MCF 10A (cell line): Measurements from ENCODE around the gene NUSAP1. TPM values are rescaled to one million over a fixed set of nuclear protein-coding genes. Genes with fewer than 3 reads are reported as not detected.
"Not testable (repeated sequence)": the region's sequence is repeated elsewhere in the genome, so short reads cannot be mapped to it uniquely, and the experiment has no call there.

ENCODE experiments used
- BruUV-seq: library from RNA; stranded (reverse); fragments of 400-500 nt; replicated peaks from 2 replicates; lab custom pipeline; 2021; lab: Mats Ljungman, UMichigan
- CTCF ChIA-PET: fragments of 300-600 bp; sonication (Branson Sonifier 250); formaldehyde crosslinking; extraction: SDS; loops from one replicate; lab custom pipeline; 2021; ENCODE audit warnings: antibody characterized with exemption, inconsistent platforms; lab: Yijun Ruan, JAX
- POLR2A ChIA-PET: fragments of 300-600, 350-650 bp; sonication (Branson Sonifier 250); formaldehyde crosslinking; extraction: SDS; loops from one replicate; lab custom pipeline; 2020; ENCODE audit warnings: antibody characterized with exemption, inconsistent platforms; lab: Yijun Ruan, JAX
- DNase-seq: peaks from one replicate; pipeline ENCODE4 v3.0.0-alpha.2; 2018; ENCODE audit not compliant: unreplicated experiment
- H3K27ac Mint-ChIP-seq: one replicate; pipeline ENCODE4 v1.8.0; 2022; ENCODE audit warnings: mild to moderate bottlenecking, low read depth, mixed read lengths; ENCODE audit not compliant: unreplicated experiment
- H3K27me3 Mint-ChIP-seq: one replicate; pipeline ENCODE4 v1.8.0; 2022; ENCODE audit warnings: mixed read lengths; ENCODE audit not compliant: insufficient read depth, unreplicated experiment
- H3K36me3 Mint-ChIP-seq: one replicate; pipeline ENCODE4 v1.8.0; 2022; ENCODE audit warnings: mild to moderate bottlenecking, moderate library complexity, mixed read lengths; ENCODE audit not compliant: insufficient read depth, unreplicated experiment
- H3K4me1 Mint-ChIP-seq: one replicate; pipeline ENCODE4 v1.8.0; 2022; ENCODE audit warnings: mixed read lengths; ENCODE audit not compliant: insufficient read depth, unreplicated experiment
- H3K4me3 Mint-ChIP-seq: one replicate; pipeline ENCODE4 v1.8.0; 2022; ENCODE audit warnings: mild to moderate bottlenecking, moderate library complexity, mixed read lengths; ENCODE audit not compliant: unreplicated experiment
- H3K9me3 Mint-ChIP-seq: one replicate; pipeline ENCODE4 v1.8.0; 2022; ENCODE audit warnings: mixed read lengths; ENCODE audit not compliant: unreplicated experiment
- CTCF ChIP-seq: fragments of 200-600 bp; IDR thresholded peaks from one replicate; pipeline ENCODE4 v1.8.0; 2022; ENCODE audit warnings: antibody characterized with exemption, mild to moderate bottlenecking; ENCODE audit not compliant: unreplicated experiment
- intact Hi-C: fragments of 100-400 bp; cut with micrococcal nuclease; formaldehyde crosslinking; loops from 2 replicates; pipeline ENCODE4 v1.14.1; 2022
- total RNA-seq: library from RNA; stranded (reverse); gene quantifications from 2 replicates; pipeline ENCODE4 v1.2.3, GENCODE V29; 2022

Gene NUSAP1
- total RNA-seq, 1 experiment from 2014 or later = 62.6 TPM

GRCh38 chr15:41417418-41418195 lies 84.9 kb downstream of the NUSAP1 start:
- Mint-ChIP-seq H3K36me3 (peaks cover 5% of the 10 kb centered on the region), H3K4me3 (peak overlapping the region; percentile 92), H3K9me3 (no peaks in the 10 kb centered on the region)

GRCh38 chr15:41423979-41424659 lies 91.4 kb downstream of the NUSAP1 start:
- no peak for DNase-seq
- POLR2A ChIA-PET = no interaction called here
- H3K4me3 Mint-ChIP-seq = no peak overlapping the region
- BruUV-seq = no TSS peak
- H3K27me3 Mint-ChIP-seq = no peaks in the 10 kb centered on the region
- no peak for TF ChIP-seq CTCF
- intact Hi-C loops = no loop called here
- no peaks in the 10 kb centered on the region for H3K9me3 Mint-ChIP-seq
- no peak overlapping the region for H3K27ac Mint-ChIP-seq
- H3K4me1 Mint-ChIP-seq = peaks cover 8% of the 10 kb centered on the region
- peaks cover 5% of the 10 kb centered on the region for H3K36me3 Mint-ChIP-seq
- CTCF ChIA-PET = interaction anchor here (0.6 to 0.8 kb wide), 2 partner anchors 24 to 1823 kb away, joined by 3 to 5 read pairs; no protein-coding TSS in a partner anchor

More at GRCh38 chr15:41417418-41418195, 84.9 kb downstream of the NUSAP1 start:
- Mint-ChIP-seq H3K27ac (peak overlapping the region; percentile 85), H3K4me1 (peaks cover 18% of the 10 kb centered on the region), H3K27me3 (no peaks in the 10 kb centered on the region)
- BruUV-seq = no TSS peak
- intact Hi-C loops = no loop called here
- DNase-seq = peak; percentile 23
- CTCF ChIA-PET = no interaction called here
- TF ChIP-seq CTCF = no peak
- POLR2A ChIA-PET = interaction anchor here (0.7 to 1.5 kb wide), 11 partner anchors 9 to 1075 kb away, joined by 3 to 9 read pairs (median 3); partner anchors contain the start of genes CHP1 and NDUFAF1

- intact Hi-C loops = no loop called here
- H3K4me1 Mint-ChIP-seq = peaks cover 13% of the 10 kb centered on the region
- H3K4me3 Mint-ChIP-seq = no peak overlapping the region
- BruUV-seq = no TSS peak
- no peak for TF ChIP-seq CTCF
- no peak overlapping the region for H3K27ac Mint-ChIP-seq
- H3K36me3 Mint-ChIP-seq = peaks cover 5% of the 10 kb centered on the region
- ChIA-PET POLR2A (no interaction called here), CTCF (no interaction called here)
- no peaks in the 10 kb centered on the region for H3K9me3 Mint-ChIP-seq
- H3K27me3 Mint-ChIP-seq = no peaks in the 10 kb centered on the region
- no peak for DNase-seq
These were observed 92.1 kb downstream of the NUSAP1 start for GRCh38 chr15:41424809-41425208.

GRCh38 chr15:41425907-41426306 lies 93.2 kb downstream of the NUSAP1 start:
- BruUV-seq, H3K9me3 Mint-ChIP-seq, POLR2A ChIA-PET, H3K27me3 Mint-ChIP-seq, intact Hi-C loops, H3K4me3 Mint-ChIP-seq, DNase-seq, H3K27ac Mint-ChIP-seq, CTCF ChIA-PET: not testable (repeated sequence)
- H3K4me1 Mint-ChIP-seq = peaks cover 13% of the 10 kb centered on the region
- peaks cover 12% of the 10 kb centered on the region for H3K36me3 Mint-ChIP-seq
